ENCODE results near the gene CEACAM20. TPM values are rescaled to one million over a fixed set of nuclear protein-coding genes. Genes with fewer than 3 reads are reported as not detected.

The CEACAM20 gene
- total RNA-seq, 1 donor from 2014 or later: 0.35 TPM

- DNase-seq: no peak
- no peak for ATAC-seq
- no peak overlapping the region for H3K4me3 ChIP-seq
- no peaks in the 10 kb centered on the region for H3K9me3 ChIP-seq
- no peak overlapping the region for H3K27ac ChIP-seq
- no peaks in the 10 kb centered on the region for H3K36me3 ChIP-seq
- no peaks in the 10 kb centered on the region for H3K4me1 ChIP-seq
- intact Hi-C loops (cut with DNase I): no loop called here
- H3K27me3 ChIP-seq: no peaks in the 10 kb centered on the region
- TF ChIP-seq CTCF (IDR thresholded peaks at IDR 0.05): no peak
These were observed 3.3 kb upstream of the CEACAM20 start for GRCh38 chr19:44532819-44533218.

GRCh38 chr19:44530777-44531176 lies 1.3 kb upstream of the CEACAM20 start:
- Histone ChIP-seq H3K27ac (no peak overlapping the region), H3K27me3 (no peaks in the 10 kb centered on the region), H3K4me1 (no peaks in the 10 kb centered on the region), H3K9me3 (no peaks in the 10 kb centered on the region), H3K36me3 (no peaks in the 10 kb centered on the region), H3K4me3 (no peak overlapping the region)
- TF ChIP-seq CTCF (IDR thresholded peaks at IDR 0.05): no peak
- intact Hi-C loops (cut with DNase I): no loop called here
- DNase-seq (no peak), ATAC-seq (no peak)

- Histone ChIP-seq H3K9me3 (no peaks in the 10 kb centered on the region), H3K4me1 (no peaks in the 10 kb centered on the region), H3K27me3 (peaks cover 11% of the 10 kb centered on the region), H3K36me3 (no peaks in the 10 kb centered on the region), H3K27ac (no peak overlapping the region), H3K4me3 (no peak overlapping the region)
- ATAC-seq (no peak), DNase-seq (no peak)
- no peak for TF ChIP-seq CTCF (IDR thresholded peaks at IDR 0.05)
- intact Hi-C loops (cut with DNase I): no loop called here
These were observed 1.9 kb downstream of the CEACAM20 start for GRCh38 chr19:44527554-44527953.

GRCh38 chr19:44525721-44526430 lies 3.6 kb downstream of the CEACAM20 start:
- intact Hi-C loops (cut with DNase I): no loop called here
- H3K4me1 ChIP-seq: no peaks in the 10 kb centered on the region
- H3K36me3 ChIP-seq: no peaks in the 10 kb centered on the region
- no peak for ATAC-seq
- TF ChIP-seq CTCF (IDR thresholded peaks at IDR 0.05): no peak
- H3K27me3 ChIP-seq: peaks cover 11% of the 10 kb centered on the region
- H3K9me3 ChIP-seq: no peaks in the 10 kb centered on the region
- H3K4me3 ChIP-seq: no peak overlapping the region
- no peak overlapping the region for H3K27ac ChIP-seq
- no peak for DNase-seq

GRCh38 chr19:44521370-44521769 lies 8.1 kb downstream of the CEACAM20 start:
- H3K4me3 ChIP-seq: no peak overlapping the region
- H3K36me3 ChIP-seq: no peaks in the 10 kb centered on the region
- intact Hi-C loops (cut with DNase I): no loop called here
- H3K9me3 ChIP-seq: no peaks in the 10 kb centered on the region
- no peak for TF ChIP-seq CTCF (IDR thresholded peaks at IDR 0.05)
- ATAC-seq (no peak), DNase-seq (no peak)
- H3K27ac ChIP-seq: no peak overlapping the region
- H3K27me3 ChIP-seq: peaks cover 11% of the 10 kb centered on the region
- no peaks in the 10 kb centered on the region for H3K4me1 ChIP-seq

- Histone ChIP-seq H3K27ac (no peak overlapping the region), H3K36me3 (no peaks in the 10 kb centered on the region), H3K9me3 (no peaks in the 10 kb centered on the region), H3K4me3 (no peak overlapping the region), H3K4me1 (no peaks in the 10 kb centered on the region), H3K27me3 (no peaks in the 10 kb centered on the region)
- intact Hi-C loops (cut with DNase I): no loop called here
- TF ChIP-seq CTCF (IDR thresholded peaks at IDR 0.05): no peak
- ATAC-seq: no peak
- no peak for DNase-seq
These were observed 12.3 kb downstream of the CEACAM20 start for GRCh38 chr19:44517146-44517545.

All from upper lobe of right lung (tissue), 1 donor.